ES-I3 (cell line): Measurements from ENCODE around the gene CENPB.
A peak's percentile ranks its signal among the peaks of the same experiment; 100 is the strongest.

Experiments
- H3K36me3 ChIP-seq: 2 replicates; pipeline ENCODE4 v1.6.1; 2013; ENCODE audit warnings: mild to moderate bottlenecking, low read length, control low read depth, moderate library complexity; ENCODE audit not compliant: insufficient read depth
- H3K4me1 ChIP-seq: 2 replicates; pipeline ENCODE4 v1.6.1; 2013; ENCODE audit warnings: mild to moderate bottlenecking, control low read depth, low read length; ENCODE audit not compliant: insufficient read depth
- H3K9ac ChIP-seq: 2 replicates; pipeline ENCODE4 v1.6.1; 2013; ENCODE audit warnings: low read depth, mild to moderate bottlenecking, low read length, moderate library complexity
- H3K9me3 ChIP-seq: 2 replicates; pipeline ENCODE4 v1.6.1; 2013; ENCODE audit warnings: mild to moderate bottlenecking, low read length, moderate library complexity; ENCODE audit not compliant: control insufficient read depth, insufficient read depth

The CENPB gene

GRCh38 chr20:3787324-3788014, 929 bp upstream of the CENPB start:
- peak overlapping the region; percentile 13; the same call in 1 of the 2 replicates for H3K9ac ChIP-seq
- H3K4me1 ChIP-seq = no peaks in the 10 kb centered on the region; the same call in 1 of the 2 replicates
- no peaks in the 10 kb centered on the region for H3K9me3 ChIP-seq
- H3K36me3 ChIP-seq = no peaks in the 10 kb centered on the region; the same call in 1 of the 2 replicates

GRCh38 chr20:3786126-3786484, 435 bp downstream of the CENPB start:
- Histone ChIP-seq H3K4me1 (no peaks in the 10 kb centered on the region; the same call in 1 of the 2 replicates), H3K9ac (peak overlapping the region; percentile 47), H3K9me3 (no peaks in the 10 kb centered on the region), H3K36me3 (no peaks in the 10 kb centered on the region; the same call in 1 of the 2 replicates)

DNA sequence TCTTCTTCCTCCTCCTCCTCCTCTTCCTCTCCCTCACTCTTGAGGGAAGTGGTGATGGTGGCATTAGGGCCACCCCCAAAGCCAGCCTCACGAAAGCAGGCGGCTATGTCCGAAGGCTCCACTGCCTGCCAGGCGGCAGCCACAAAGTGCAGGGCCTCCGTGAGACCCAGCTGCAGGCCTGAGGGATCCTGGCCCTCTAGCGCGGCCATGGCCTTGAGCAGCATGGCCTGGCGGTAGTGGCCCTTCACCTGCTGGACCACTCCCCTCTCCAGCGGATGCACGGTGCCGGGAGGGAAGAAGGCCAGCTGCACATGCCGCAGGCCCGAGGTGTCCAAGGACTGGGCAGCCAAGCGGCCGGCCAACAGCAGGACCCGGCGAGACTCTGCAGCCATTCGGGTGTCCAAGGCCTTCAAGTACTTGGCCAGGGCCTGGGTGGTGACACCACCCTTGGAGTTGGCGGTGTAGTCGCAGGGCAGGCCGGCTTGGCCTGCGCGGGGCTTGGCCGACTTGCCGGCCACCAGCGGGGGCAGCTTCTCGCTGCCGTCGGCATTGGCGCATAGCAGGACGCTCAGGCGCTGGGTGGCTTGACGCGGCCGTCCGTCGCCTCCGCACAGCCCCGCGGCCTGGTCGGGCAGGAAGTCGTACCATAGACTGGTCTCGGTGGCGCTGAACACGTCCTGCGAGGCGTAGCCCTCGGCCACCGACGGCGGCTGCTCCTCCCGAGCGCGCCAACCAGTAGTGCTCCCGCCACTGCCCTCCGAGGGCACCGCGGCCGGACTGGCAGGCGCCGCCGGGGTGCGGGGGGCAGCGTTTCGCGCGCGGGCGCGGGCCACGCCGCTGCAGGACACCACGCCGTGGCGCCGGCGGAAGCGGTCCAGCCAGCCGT, 1.1 kb downstream of the CENPB start:
- Histone ChIP-seq H3K9me3 (no peaks in the 10 kb centered on the region), H3K4me1 (no peaks in the 10 kb centered on the region; the same call in 1 of the 2 replicates), H3K9ac (peak overlapping the region; percentile 47), H3K36me3 (no peaks in the 10 kb centered on the region; the same call in 1 of the 2 replicates)

DNA sequence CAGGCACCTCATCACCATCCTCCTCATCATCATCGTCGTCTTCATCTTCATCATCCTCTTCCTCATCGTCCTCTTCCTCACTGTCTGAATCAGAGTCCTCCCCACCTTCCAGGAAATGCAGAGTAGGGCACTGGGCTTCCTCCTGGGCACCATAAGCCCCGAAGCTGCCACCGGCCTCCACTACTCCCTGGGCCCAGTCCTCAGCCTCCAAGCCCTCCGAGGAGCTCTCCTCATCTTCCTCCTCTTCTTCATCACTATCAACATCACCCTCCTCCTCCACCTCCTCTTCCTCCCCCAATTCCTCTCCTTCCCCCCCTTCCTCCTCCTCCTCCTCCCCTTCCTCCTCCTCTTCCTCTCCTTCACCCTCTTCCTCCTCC, 1.7 kb downstream of the CENPB start:
- H3K9ac ChIP-seq = no peak overlapping the region
- no peaks in the 10 kb centered on the region for H3K9me3 ChIP-seq
- no peaks in the 10 kb centered on the region; the same call in 1 of the 2 replicates for H3K36me3 ChIP-seq
- H3K4me1 ChIP-seq = no peaks in the 10 kb centered on the region; the same call in 1 of the 2 replicates

- H3K9ac ChIP-seq = no peak overlapping the region
- no peaks in the 10 kb centered on the region for H3K9me3 ChIP-seq
- no peaks in the 10 kb centered on the region; the same call in 1 of the 2 replicates for H3K36me3 ChIP-seq
- H3K4me1 ChIP-seq = no peaks in the 10 kb centered on the region; the same call in 1 of the 2 replicates
These were observed 2.2 kb downstream of the CENPB start for GRCh38 chr20:3784216-3784853.

GRCh38 chr20:3783511-3784195, 2.9 kb downstream of the CENPB start:
- H3K4me1 ChIP-seq = no peaks in the 10 kb centered on the region; the same call in 1 of the 2 replicates
- H3K36me3 ChIP-seq = no peaks in the 10 kb centered on the region; the same call in 1 of the 2 replicates
- no peak overlapping the region for H3K9ac ChIP-seq
- no peaks in the 10 kb centered on the region for H3K9me3 ChIP-seq

GRCh38 chr20:3783068-3783489, 3.5 kb downstream of the CENPB start:
- Histone ChIP-seq H3K9ac (no peak overlapping the region), H3K9me3 (no peaks in the 10 kb centered on the region), H3K36me3 (no peaks in the 10 kb centered on the region; the same call in 1 of the 2 replicates), H3K4me1 (no peaks in the 10 kb centered on the region; the same call in 1 of the 2 replicates)

- Histone ChIP-seq H3K9me3 (no peaks in the 10 kb centered on the region), H3K36me3 (no peaks in the 10 kb centered on the region; the same call in 1 of the 2 replicates), H3K9ac (no peak overlapping the region), H3K4me1 (no peaks in the 10 kb centered on the region; the same call in 1 of the 2 replicates)
These were observed 3.9 kb downstream of the CENPB start for GRCh38 chr20:3782597-3782996.

GRCh38 chr20:3781153-3781910, 5.2 kb downstream of the CENPB start, which contains the start of gene SPEF1:
SPEF1 (minus strand) TSS chr20:3781448; CDS start chr20:3781287, 161 bp downstream.
- H3K36me3 ChIP-seq = no peaks in the 10 kb centered on the region; the same call in 1 of the 2 replicates
- no peaks in the 10 kb centered on the region for H3K9me3 ChIP-seq
- H3K4me1 ChIP-seq = no peaks in the 10 kb centered on the region; the same call in 1 of the 2 replicates
- H3K9ac ChIP-seq = peak within 1 kb of the TSS; percentile 47; the same call in 1 of the 2 replicates

DNA sequence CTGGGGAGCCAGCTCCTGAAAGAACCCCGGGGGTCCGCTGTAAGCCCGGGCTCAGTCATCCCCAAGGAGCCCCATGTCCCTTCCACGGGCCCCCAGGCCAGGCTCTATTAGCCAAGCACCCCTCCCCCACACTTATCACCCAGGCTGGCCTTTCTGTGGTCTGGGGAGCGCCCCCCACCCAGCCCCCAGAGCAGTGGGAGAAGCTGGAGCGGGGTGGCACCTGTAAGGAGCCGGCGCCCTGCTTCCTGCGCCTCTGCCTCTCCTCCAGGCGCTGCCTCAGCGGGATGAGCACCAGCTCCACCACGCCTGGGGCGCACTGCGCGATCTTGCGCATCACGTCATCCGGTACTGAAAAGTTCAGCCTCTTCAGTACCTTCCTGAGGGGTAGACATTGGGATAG, 7.6 kb downstream of the CENPB start:
- Histone ChIP-seq H3K4me1 (no peaks in the 10 kb centered on the region), H3K9me3 (no peaks in the 10 kb centered on the region), H3K9ac (peak overlapping the region; percentile 65; the same call in 1 of the 2 replicates), H3K36me3 (no peaks in the 10 kb centered on the region; the same call in 1 of the 2 replicates)

- H3K36me3 ChIP-seq = no peaks in the 10 kb centered on the region
- H3K9me3 ChIP-seq = no peaks in the 10 kb centered on the region
These were observed 8.6 kb downstream of the CENPB start for GRCh38 chr20:3777716-3778629.

DNA sequence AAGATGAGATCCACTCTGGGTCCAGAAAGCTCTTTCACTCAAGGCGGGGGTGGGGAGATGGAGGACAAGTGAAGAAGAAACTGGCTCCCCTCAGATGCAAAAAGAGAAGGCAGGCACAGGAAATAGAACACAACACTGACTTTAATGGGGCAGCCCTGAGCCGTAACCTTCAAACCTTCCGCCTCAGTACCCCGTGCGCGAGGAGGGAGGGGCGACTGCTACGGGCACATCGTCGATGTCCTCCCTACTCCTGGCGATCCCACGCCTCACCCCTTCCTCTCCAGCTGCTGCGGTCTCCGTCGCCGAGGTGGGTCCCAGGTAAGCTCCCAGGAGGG, 9.2 kb downstream of the CENPB start:
- no peaks in the 10 kb centered on the region for H3K9me3 ChIP-seq
- no peaks in the 10 kb centered on the region for H3K4me1 ChIP-seq
- no peaks in the 10 kb centered on the region for H3K36me3 ChIP-seq
- peak overlapping the region; percentile 65 for H3K9ac ChIP-seq

More at GRCh38 chr20:3777716-3778629, 8.6 kb downstream of the CENPB start:
- Histone ChIP-seq H3K9ac (peak overlapping the region; percentile 65), H3K4me1 (no peaks in the 10 kb centered on the region)
